ENCODE data around the gene IGF2. TPM values are rescaled to one million over a fixed set of nuclear protein-coding genes. Genes with fewer than 3 reads are reported as not detected.

Gene IGF2
- total RNA-seq, 1 donor from 2014 or later = 188 TPM

- FAIRE-seq (no peak), DNase-seq (ENCODE audit: low read depth) (no peak)
- Histone ChIP-seq H3K27ac (ENCODE audit: low read depth, low read length) (no peak overlapping the region), H3K4me3 (ENCODE audit: insufficient read depth, low read depth, low read length) (no peak overlapping the region), H3K9ac (ENCODE audit: low read length) (no peak overlapping the region), H3K9me3 (ENCODE audit: insufficient read depth, low read depth, low read length) (peaks cover 18% of the 10 kb centered on the region), H3K4me2 (ENCODE audit: low read length) (no peak overlapping the region), H2AFZ (ENCODE audit: low read depth, low read length) (no peak overlapping the region), H4K20me1 (ENCODE audit: insufficient read depth, low read length) (no peaks in the 10 kb centered on the region), H3K79me2 (ENCODE audit: insufficient read depth, low read length) (no peaks in the 10 kb centered on the region), H3K36me3 (ENCODE audit: insufficient read depth, low read length) (no peaks in the 10 kb centered on the region), H3K27me3 (ENCODE audit: insufficient read depth, low read length) (no peaks in the 10 kb centered on the region), H3K4me1 (ENCODE audit: insufficient read depth, low read length) (no peaks in the 10 kb centered on the region)
- H3K4me3 Mint-ChIP-seq (ENCODE audit: unreplicated experiment) = no peak overlapping the region
- peaks cover 2% of the 10 kb centered on the region for H3K36me3 Mint-ChIP-seq (ENCODE audit: low read depth, unreplicated experiment)
- H3K27ac Mint-ChIP-seq (ENCODE audit: unreplicated experiment) = no peak overlapping the region
- peaks cover 21% of the 10 kb centered on the region for H3K27me3 Mint-ChIP-seq (ENCODE audit: low read depth, unreplicated experiment)
- H3K9me3 Mint-ChIP-seq (ENCODE audit: unreplicated experiment) = peaks cover 17% of the 10 kb centered on the region
- no peak for TF ChIP-seq CTCF (IDR thresholded peaks at IDR 0.05; ENCODE audit: insufficient read depth, low read depth, low read length)
- H3K4me1 Mint-ChIP-seq (ENCODE audit: low read depth, unreplicated experiment) = no peaks in the 10 kb centered on the region
Observed at GRCh38 chr11:2084721-2085120, 54.5 kb downstream of the IGF2 start.

Small RNA genes lying within 50 kb of the gene (microRNA-seq; reads per million reads assigned to microRNA genes)
- gene MIR4686 (not detected), gene MIR483 (2,026 reads per million, percentile 87 among the genes with 10 or more reads in this experiment)

Other genes with a start within 250 kb of the IGF2 start
- not detected in 2 replicates for gene PRR33, start 247.5 kb downstream of the IGF2 start, total RNA-seq
- not detected in 2 replicates for gene TNNT3, start 219.7 kb downstream of the IGF2 start, total RNA-seq
- gene MRPL23, start 192.1 kb downstream of the IGF2 start, total RNA-seq = 22.2 and 26.9 TPM in 2 replicates
- gene H19, start 141.5 kb downstream of the IGF2 start, total RNA-seq = 0.52 and 0.70 TPM in 2 replicates
- gene INS, start 21.8 kb upstream of the IGF2 start, total RNA-seq = not detected in 2 replicates
- not detected in 2 replicates for gene TH, start 32.4 kb upstream of the IGF2 start, total RNA-seq
- gene ASCL2, start 131.2 kb upstream of the IGF2 start, total RNA-seq = not detected in 2 replicates
- gene C11orf21, start 162.5 kb upstream of the IGF2 start, total RNA-seq = not detected in 2 replicates
- not detected in 2 replicates for gene TSPAN32, start 162.6 kb upstream of the IGF2 start, total RNA-seq
- 625 and 648 TPM in 2 replicates for gene CD81, start 237.9 kb upstream of the IGF2 start, total RNA-seq

Measured in astrocyte (in vitro differentiated cells and primary cell).